IPS DF 19.7 (cell line): ENCODE data around the gene PTPRK.
"Not testable (repeated sequence)": the region's sequence is repeated elsewhere in the genome, so short reads cannot be mapped to it uniquely, and the experiment has no call there.

ENCODE experiments used
- DNase-seq: peaks from one replicate; pipeline ENCODE4 v3.0.0-alpha.2; 2013; ENCODE audit warnings: low read depth, low spot score

PTPRK gene

DNA sequence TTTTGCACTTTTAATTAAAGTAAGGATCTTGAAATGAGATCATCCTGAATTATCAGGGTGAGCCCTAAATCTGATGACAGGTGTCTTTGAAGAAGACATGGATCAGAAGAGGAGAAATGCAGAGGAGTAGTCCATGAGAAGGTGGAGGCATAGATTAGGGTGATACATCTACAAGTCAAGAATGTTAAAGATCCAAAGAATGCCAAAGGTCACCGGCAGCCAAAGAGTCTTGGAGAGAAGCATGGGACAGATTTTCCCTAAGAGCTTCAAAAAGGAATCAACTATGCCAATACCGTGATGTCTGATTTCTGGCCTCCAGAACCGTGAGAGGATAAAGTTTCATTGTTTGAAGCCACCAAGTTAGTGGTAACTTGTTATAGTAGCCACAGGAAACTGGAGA is 560.5 kb downstream of the PTPRK start:
- no peak for DNase-seq

DNA sequence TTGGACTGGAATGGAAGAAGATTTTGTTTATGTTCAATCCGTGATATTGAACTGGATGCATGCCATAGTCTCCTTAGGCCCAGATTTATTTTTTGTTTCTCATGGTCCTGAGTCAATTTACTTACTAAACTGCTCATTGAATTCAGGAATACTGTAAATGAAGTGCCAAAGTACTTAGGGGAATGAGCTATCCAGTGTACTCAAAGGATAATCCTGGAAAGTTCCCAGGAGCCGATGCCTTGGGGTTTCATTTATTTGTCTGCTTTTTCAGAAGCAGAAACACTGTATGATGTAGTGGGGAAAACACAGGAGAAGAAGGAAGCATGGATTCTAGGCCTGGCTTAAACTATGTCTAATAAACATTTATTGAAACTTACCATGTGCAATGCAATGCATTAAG is 563.4 kb downstream of the PTPRK start:
- no peak for DNase-seq

DNA sequence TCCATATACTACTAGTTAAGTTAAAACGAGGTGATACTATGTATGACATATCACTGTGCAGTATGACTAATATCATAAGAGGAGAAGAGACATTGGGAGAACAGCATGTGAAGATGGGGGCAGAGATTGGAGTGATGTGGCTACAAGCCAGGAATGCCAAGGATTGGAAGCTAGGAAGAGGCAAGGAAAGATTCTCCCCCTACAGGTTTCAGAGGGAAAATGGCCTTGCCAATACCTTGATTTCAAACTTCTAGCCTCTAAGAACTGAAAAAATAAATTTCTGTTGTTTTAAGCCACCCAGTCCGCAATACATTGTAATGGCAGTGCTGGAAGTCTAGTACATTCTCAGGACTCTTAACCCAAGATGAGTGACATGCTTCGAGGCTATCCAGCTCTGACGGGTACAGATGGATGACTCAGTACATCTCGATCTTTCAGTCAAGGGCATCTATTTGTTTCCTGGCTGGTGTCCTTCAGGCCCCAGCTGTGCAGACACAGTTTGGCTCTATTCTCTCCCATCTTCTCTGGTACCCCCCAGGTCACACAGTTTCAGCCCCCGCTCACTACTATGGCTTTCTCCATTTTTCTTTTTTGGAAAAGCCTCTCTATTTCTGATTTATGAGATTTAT is 564.0 kb downstream of the PTPRK start:
- DNase-seq = no peak

DNA sequence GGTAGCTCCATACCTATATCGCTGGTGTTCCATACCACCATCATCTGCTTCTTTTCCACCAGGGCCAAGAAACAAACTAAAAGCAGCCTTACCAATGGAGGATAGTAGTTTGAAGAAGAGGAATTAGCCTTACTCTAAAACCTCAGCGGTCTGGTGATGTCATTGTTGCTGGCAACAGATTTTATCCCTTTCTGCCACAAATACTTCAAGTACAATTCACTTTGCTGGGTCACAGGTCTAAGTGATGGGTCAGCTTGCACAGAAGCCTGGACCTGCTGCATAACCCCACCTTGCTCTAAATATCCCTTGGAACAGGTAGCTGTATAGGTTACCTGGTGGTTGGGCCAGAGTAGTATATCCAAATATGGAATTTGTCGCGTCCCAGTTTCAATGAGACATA is 566.3 kb downstream of the PTPRK start:
- no peak for DNase-seq

DNA sequence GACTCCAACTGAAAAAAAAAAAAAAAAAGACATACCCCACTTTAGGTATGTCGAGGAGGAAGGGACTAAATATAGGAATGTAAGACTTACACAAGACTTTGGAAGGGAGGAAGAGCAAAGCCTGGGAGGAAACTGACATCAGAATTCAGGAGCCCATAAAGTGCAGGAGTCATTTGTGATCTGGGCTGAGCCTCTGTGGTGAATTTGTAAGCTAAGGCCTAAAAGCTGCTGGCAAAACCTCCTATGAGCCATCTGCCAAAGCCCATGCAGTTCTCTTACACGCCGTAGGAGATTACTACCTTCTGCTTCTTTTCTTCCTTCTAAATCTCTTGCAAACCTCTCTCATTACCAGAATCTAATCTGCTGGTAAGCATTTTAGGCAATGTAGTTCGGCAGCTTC is 567.6 kb downstream of the PTPRK start:
- no peak for DNase-seq

DNA sequence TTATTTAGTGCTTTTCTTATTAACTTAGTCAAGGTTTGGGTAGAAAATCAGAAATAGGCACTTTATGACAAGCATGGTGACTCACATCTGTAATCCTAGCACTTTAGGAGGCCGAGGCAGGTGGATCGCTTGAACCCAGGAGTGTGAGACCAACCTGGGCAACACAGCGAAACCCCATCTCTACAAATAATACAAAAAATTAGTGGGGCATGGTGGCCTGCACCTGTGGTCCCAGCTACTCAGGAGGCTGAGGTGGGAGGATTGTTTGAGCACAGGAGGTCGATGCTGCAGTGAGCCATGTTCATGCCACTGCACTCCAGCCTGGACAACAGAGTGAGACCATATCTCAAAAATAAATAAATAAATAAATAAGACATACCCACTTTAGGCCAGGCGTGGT is 568.2 kb downstream of the PTPRK start:
- DNase-seq = no peak

DNA sequence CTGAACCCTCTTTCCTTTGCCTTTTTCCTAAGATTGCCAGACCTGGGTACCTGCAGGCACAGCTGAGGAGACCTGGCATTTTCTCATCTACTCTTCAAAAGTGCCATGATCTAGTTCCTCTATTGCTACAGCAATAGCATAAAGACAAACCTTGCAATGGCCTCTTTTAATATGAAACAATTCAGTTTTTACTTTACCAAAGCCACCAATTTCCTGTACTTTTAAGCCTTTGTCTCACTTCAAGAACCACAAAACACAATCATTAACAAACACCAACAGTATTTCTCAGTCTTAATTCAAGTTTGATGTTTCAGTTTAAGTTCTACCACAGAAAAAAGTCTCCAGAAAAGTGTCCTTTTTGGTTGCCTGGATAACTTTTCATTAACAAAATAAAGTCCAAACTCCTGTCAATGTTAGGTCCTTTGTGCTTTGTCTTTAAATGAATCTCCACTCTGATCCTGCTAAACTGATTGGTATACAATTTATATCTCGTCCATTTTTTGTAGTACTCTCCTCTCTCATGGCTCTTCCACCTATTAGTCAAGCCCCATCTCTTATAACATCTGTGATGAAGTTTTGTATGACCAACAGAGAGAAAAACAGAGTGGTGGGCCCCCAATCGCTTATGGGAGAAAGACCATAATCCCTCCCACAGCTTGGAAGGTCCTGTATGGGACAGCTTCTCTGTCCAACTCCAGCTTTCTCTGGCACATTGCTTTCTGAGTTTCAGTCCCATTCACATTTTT is 569.1 kb downstream of the PTPRK start:
- DNase-seq = no peak

DNA sequence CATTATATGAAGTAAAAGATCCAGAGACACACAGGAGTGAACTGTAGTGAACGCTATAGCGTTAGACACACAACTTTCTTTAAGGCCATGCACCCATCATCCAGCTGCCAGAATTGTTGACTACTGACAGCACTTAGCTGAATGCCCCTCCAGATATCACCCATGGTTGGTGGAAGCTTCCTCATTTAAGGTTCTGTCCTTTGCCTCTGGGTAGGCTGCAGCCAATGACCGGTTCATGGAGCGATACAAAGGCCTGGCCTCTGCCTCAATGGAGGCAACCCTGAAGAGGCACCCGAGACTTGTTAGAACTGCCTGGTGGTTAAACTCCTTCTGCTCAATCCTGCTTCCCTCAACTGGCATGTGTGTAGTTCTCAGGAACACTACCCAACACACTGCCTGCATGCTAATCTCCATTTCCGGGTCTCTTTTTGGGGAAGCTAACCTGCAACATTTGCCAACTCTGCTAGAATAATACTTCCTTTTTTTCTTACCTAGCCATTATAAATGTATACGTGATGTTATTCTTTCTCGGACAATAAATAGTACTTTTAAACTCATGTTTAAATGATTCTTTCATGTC is 569.7 kb downstream of the PTPRK start:
- DNase-seq = no peak

DNA sequence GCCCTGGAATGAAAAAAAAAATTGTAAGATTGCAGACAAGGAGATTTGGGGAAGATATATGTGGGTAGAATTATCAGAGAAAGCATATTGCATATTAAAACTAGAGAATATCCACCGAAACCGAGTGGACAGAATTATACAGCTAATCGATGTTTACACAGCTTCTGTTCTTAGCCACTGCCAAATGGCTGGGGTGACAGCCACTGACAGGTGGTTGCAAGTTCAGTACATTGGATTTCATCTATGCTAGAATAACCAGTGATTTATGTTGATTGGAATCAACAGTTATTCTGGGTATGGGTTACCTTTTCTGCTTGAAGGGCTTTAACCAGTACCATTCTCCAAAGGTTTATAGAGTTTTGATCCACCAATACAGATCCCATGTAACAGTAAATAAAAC is 571.1 kb downstream of the PTPRK start:
- no peak for DNase-seq

DNA sequence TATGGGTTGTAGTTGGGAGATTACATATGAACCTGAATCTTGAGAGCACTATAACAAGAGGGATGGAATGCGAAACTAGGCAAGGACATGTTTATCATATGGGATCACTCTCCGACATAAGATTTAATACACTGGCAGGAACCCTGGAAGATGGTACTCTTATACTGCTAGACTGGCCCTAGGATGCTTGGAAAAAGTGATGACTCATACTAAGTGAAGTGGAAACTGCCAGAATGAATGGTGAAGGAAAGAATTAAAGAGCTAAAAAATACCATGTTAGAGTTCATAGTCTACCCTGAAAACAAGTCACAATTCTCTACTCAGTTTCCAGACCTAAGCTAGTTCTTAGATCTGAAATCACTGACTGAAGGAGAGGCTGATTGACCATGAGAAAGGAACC is 574.0 kb downstream of the PTPRK start:
- DNase-seq = no peak

DNA sequence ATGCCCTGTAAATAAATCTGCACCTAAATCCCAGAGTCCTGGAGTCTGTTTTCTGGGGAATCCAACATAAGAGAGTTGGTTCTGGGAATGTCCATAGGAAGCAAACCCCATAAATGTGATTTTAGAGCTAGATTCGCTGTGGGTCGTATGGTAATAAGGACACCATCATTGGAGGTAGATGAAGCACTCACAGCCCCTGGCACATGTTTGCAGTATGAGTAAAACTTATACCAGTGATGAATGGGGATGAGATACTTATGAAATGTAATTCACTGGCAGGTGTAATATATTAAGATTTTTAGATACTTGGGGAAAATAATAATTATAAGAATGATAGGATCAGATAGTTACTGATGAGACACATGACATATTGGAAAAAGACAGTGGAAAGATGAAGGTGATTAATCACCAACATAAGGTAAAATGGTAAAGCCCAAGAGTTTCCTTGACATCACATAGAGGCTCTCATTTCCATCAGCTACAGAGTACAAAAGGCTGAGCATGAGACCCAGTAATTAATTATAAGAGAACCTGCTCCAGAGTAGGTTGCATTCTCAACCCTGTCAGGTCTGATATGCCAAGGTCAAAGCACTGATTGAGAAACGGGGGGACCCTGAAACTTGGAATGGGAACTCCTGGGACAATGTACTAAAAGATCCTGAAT is 574.8 kb downstream of the PTPRK start:
- DNase-seq = no peak

DNA sequence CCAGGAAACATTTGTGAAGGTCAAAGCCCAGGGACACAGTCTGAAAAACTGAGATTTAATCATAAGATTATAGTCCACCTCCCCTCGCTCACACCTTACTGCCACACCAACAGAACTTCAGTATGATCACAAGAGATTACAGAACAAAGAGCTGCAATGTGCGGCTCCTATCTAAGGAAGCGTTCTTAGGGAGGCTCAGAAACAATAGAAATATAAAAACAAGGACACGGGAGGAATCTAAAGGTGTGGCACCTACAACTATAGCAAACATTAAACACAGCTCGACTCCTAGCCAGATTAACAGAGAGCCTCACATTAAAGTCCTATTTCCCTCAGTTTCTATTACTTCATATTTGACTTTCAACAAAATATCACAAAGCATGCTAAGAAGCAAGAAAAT is 579.2 kb downstream of the PTPRK start:
- DNase-seq = no peak

DNA sequence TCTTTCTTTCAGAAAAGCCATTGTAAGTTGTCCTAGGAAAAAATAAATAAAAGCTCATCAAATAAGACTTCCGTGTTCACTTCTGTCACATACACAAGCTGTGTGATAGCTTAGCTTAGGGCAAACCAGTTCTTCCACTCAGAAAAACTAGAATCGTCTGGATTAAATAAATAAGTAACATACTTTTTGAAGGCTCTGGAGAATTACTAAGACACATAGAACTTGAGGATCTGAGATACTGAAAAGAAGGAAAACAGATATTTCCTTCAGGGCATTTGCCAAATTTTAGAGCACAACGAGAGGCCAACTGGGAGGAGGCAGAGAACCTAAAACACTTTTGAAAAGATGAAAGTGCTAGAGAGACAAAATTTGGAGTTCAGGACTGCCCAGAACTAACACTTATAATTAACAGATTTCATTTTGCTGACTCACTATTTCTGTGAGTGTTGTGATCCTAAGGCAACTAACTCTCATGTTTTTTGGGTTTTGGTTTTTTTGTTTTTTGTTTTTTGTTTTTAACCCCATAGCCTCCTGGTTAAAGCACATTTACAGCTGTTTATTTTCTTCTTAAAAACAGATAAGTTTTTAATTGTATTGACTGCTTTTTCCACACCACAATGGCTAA is 580.8 kb downstream of the PTPRK start:
- no peak for DNase-seq

DNA sequence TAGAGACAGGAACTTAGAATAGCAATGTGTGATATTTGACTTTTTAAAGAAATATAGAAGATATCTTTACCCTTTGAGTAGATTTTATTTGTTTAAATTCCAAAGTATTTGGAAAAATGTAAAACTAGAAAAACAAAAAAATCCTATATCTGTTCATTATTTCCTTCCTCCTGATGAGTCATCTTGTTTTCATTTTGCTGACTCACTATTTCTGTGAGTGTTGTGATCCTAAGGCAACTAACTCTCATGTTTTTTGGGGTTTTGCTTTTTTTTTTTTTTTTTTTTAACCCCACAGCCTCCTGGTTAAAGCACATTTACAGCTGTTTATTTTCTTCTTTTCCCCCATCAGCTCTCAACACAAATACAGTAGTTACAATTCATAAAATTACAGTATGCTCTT is 581.7 kb downstream of the PTPRK start:
- DNase-seq = no peak

DNA sequence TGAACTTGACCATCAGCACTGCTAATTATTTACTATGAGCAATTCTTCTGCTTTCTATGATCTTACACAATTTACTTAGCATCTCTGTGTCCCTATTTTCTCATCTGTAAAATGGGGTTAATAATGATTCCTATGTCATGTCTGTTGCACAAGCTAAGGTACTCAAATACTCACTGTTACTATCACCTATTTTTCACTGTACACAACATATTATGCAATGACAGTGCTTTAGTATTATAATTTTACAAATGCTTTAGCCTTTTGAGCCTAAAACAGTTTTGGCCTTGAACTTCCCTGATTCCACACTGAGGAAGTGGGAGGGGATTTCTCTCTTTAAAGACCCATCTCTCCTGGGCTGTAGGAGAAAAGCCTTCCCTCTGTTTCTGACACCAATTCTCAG is 582.7 kb downstream of the PTPRK start:
- no peak for DNase-seq

DNA sequence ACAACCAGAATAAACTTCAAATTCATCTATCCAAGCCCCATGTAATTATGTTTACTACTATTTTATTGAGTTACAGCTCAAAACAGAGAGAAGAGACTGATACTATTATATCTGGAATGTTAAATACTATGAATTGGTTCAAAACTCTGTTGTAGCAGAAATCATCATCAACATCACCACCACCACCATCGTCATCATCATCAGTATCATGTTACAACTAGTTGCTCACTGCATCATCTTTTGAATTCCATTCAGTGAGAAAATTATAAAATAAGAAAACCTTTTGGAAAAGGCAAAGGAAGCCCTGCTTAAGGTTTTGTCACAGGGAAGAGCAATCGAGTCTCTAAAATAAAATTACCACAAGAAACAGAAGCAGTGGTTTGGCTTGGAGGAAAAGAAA is 583.3 kb downstream of the PTPRK start:
- no peak for DNase-seq

DNA sequence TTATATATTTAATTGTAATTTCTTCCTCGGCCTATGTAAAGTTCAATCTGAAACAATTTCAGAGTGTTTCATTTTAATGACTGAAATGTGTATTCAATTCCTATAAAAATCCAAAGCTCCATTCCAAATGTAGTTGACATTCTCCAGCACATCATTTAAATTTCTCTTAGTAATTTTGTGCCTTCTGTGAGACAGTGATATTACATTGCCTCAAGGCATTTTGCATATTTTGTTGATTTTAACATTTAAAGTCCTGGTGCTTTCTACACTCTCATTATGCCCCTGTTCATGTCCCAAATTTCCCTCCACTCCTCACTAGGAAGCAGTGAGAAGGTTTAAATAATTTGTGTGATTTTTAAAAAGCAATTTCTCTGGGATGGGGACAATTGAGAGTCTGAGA is 585.4 kb downstream of the PTPRK start:
- no peak for DNase-seq

DNA sequence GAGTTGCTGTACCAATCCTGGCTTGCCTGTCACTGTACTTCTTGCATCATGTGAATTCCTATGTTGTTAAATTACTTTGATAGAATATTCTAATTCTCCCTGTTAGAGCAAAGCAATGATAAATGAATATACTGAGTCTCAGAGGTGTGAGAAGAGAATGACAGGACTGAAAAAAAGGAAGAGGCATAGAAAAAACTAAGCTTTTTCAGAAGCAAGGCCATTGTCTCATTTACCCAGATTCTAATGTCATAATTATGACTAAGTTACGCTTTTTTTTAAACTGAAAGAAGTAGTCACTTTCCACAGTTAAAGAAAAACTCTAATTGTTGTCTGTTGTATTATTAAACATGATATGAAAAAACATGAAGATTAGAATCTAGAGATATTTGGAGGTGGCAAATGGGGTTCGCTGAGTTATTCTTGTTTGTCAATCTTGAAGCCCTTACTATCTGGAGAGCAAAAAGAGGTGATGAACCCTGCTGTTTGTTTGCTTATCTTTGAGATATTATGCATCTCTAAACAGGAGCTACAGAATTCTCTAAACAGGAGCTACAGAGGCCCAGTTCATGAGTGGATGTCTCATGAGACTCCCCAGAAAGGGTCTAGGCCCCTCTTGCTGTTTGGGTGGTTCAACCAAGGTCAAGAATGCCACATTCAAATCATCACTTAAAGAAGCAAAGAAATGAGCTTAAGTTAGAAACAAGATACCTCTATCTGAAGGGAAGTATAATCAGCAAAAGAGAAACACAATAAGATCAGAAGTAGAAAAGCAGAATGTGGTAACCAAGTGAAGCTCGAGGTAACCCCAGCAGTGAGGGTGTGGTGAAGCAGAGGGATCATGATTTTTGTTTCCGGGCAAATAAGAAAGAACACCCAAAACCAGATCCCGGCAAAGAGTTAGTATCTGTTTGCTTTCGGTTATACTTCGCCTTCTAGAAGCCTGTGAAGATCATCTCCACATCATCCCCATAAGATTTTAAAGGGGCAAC is 586.3 kb downstream of the PTPRK start:
- DNase-seq = no peak

DNA sequence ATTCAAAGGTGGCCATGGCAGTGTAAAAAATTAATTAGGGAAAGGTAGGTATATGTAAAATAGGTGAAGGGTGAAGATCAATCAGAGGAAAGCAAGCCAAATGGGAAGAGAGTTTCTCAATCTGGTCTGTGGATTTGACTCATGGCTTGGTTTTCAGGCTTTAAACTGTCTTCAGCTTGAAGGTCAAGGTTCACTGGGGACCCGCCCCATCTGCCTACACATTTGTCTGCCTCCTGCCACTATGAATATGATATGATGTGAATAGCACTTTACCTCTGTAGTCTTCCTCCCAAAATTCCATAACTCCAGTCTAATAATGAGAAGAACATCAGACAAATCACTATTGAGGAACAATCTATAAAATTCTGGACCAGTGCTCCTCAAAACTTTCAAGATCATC is 587.3 kb downstream of the PTPRK start:
- no peak for DNase-seq

DNA sequence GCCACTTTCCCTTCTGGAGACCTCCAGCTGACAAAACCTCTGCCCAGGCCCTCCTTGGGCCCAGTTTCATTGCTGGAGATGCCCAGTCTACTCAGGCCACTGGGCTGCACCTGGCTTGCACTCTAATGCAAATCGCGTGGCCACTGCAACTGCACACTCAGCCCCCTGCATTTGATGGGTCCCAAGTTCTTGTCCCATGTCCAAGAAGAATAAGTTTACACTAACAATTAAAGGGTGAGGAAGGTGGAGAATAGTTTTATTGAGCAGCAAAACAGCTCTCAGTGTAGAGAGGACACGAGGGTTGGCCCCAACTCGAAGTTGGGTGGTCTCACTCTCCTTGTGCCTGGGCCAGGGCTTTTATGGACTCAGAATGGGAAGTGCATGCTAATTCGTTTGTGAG is 587.7 kb downstream of the PTPRK start:
- DNase-seq = no peak

DNA sequence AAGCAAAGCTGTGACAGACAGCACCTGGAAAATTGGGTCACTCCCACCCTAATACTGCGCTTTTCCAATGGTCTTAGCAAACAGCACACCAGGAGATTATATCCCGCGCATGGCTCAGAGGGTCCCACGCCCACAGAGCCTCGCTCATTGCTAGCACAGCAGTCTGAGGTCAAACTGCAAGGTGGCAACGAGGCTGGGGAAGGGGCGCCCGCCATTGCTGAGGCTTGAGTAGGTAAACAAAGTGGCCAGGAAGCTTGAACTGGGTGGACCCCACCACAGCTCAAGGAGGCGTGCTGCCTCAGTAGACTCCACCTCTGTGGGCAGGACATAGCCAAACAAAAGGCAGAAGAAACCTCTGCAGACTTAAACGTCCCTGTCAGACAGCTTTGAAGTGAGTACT is 594.0 kb downstream of the PTPRK start:
- DNase-seq = not testable (repeated sequence)
